Karpas-422 (cell line): ENCODE measurements around the gene NFE2L3. TPM values are rescaled to one million over a fixed set of nuclear protein-coding genes. Genes with fewer than 3 reads are reported as not detected.
"Not testable (repeated sequence)": the region's sequence is repeated elsewhere in the genome, so short reads cannot be mapped to it uniquely, and the experiment has no call there.

Experiments used
- DNase-seq: peaks from one replicate; pipeline ENCODE4 v3.0.0-alpha.2; 2015
- H2AFZ ChIP-seq: fragments of 200-600 bp; sonication (generic); 2 replicates; pipeline ENCODE4 v1.6.1; 2014; ENCODE audit warnings: antibody characterized with exemption, low read length, mixed read lengths
- H3K27ac ChIP-seq: fragments of 200-600 bp; sonication (generic); 2 replicates; pipeline ENCODE4 v1.5.1; 2014; ENCODE audit warnings: mild to moderate bottlenecking, low read length, moderate library complexity
- H3K27me3 ChIP-seq: fragments of 200-600 bp; sonication (generic); 2 replicates; pipeline ENCODE4 v1.6.1; 2014; ENCODE audit warnings: low read length, mixed read lengths
- H3K36me3 ChIP-seq: fragments of 200-600 bp; sonication (generic); 2 replicates; pipeline ENCODE4 v1.6.1; 2014; ENCODE audit warnings: low read length, mixed read lengths; ENCODE audit not compliant: insufficient read depth
- H3K4me1 ChIP-seq: fragments of 200-600 bp; sonication (generic); 2 replicates; pipeline ENCODE4 v1.6.1; 2014; ENCODE audit warnings: mild to moderate bottlenecking, low read length, mixed read lengths
- H3K4me2 ChIP-seq: fragments of 200-600 bp; sonication (generic); 2 replicates; pipeline ENCODE4 v1.6.1; 2014; ENCODE audit warnings: low read length, low read depth, mild to moderate bottlenecking; ENCODE audit not compliant: poor library complexity, severe bottlenecking
- H3K4me3 ChIP-seq: fragments of 200-600 bp; sonication (generic); 2 replicates; pipeline ENCODE4 v1.5.1; 2014; ENCODE audit warnings: mild to moderate bottlenecking, antibody characterized with exemption, low read length, mixed read lengths
- H3K79me2 ChIP-seq: fragments of 200-600 bp; sonication (generic); 2 replicates; pipeline ENCODE4 v1.6.1; 2014; ENCODE audit warnings: mild to moderate bottlenecking, low read length, mixed read lengths
- H3K9ac ChIP-seq: fragments of 200-600 bp; sonication (generic); 2 replicates; pipeline ENCODE4 v1.6.0; 2014; ENCODE audit warnings: low read length
- H3K9me2 ChIP-seq: fragments of 200-600 bp; sonication (generic), shearing (Covaris generic); replicated peaks from 2 replicates; pipeline ENCODE4 v1.6.0; 2014; ENCODE audit warnings: mild to moderate bottlenecking, low read length, moderate library complexity; ENCODE audit not compliant: insufficient read depth
- H3K9me3 ChIP-seq: fragments of 300-700, 200-600 bp; sonication (generic); 2 replicates; pipeline ENCODE4 v1.6.1; 2014; ENCODE audit warnings: low read length, mixed read lengths
- H4K20me1 ChIP-seq: fragments of 200-600 bp; sonication (generic); 2 replicates; pipeline ENCODE4 v1.6.1; 2014; ENCODE audit warnings: mild to moderate bottlenecking, antibody characterized with exemption, low read length, low read depth; ENCODE audit not compliant: insufficient read depth
- total RNA-seq: library from RNA; depleted of rRNA; stranded (reverse); fragments of >200 nt; shearing (Covaris generic); gene quantifications from 2 replicates; pipeline ENCODE4 v1.2.3, GENCODE V29; 2014; ENCODE audit warnings: low replicate concordance

The NFE2L3 gene
- total RNA-seq, 1 experiment from 2014 or later, result not detected

GRCh38 chr7:26157520-26158105 is 5.6 kb downstream of the NFE2L3 start:
- no peaks in the 10 kb centered on the region for H3K27me3 ChIP-seq
- no peak overlapping the region for H3K27ac ChIP-seq
- H3K4me3 ChIP-seq, result no peak overlapping the region
- H3K79me2 ChIP-seq, result no peaks in the 10 kb centered on the region
- H3K9me3 ChIP-seq, result no peaks in the 10 kb centered on the region
- H3K36me3 ChIP-seq, result no peaks in the 10 kb centered on the region
- H3K9ac ChIP-seq, result no peak overlapping the region
- H3K4me1 ChIP-seq, result no peaks in the 10 kb centered on the region
- no peak overlapping the region for H3K4me2 ChIP-seq
- H2AFZ ChIP-seq, result no peak overlapping the region
- H3K9me2 ChIP-seq, result no peaks in the 10 kb centered on the region
- no peak for DNase-seq
- H4K20me1 ChIP-seq, result no peaks in the 10 kb centered on the region

GRCh38 chr7:26159243-26159642 is 7.2 kb downstream of the NFE2L3 start:
- no peak for DNase-seq
- H3K4me3 ChIP-seq, result no peak overlapping the region
- H4K20me1 ChIP-seq, result no peaks in the 10 kb centered on the region
- no peaks in the 10 kb centered on the region for H3K9me3 ChIP-seq
- H3K9me2 ChIP-seq, result no peaks in the 10 kb centered on the region
- H3K27me3 ChIP-seq, result no peaks in the 10 kb centered on the region
- no peak overlapping the region for H3K9ac ChIP-seq
- H3K4me2 ChIP-seq, result no peak overlapping the region
- H3K36me3 ChIP-seq, result no peaks in the 10 kb centered on the region
- H2AFZ ChIP-seq, result no peak overlapping the region
- no peaks in the 10 kb centered on the region for H3K79me2 ChIP-seq
- H3K4me1 ChIP-seq, result no peaks in the 10 kb centered on the region
- H3K27ac ChIP-seq, result no peak overlapping the region

GRCh38 chr7:26160896-26161295 is 8.9 kb downstream of the NFE2L3 start:
- H3K4me2 ChIP-seq, result no peak overlapping the region
- H3K36me3 ChIP-seq, result no peaks in the 10 kb centered on the region
- no peaks in the 10 kb centered on the region for H4K20me1 ChIP-seq
- H3K27ac ChIP-seq, result no peak overlapping the region
- H3K79me2 ChIP-seq, result no peaks in the 10 kb centered on the region
- H3K9me2 ChIP-seq, result no peaks in the 10 kb centered on the region
- no peaks in the 10 kb centered on the region for H3K9me3 ChIP-seq
- H3K4me3 ChIP-seq, result no peak overlapping the region
- DNase-seq, result no peak
- no peak overlapping the region for H2AFZ ChIP-seq
- no peak overlapping the region for H3K9ac ChIP-seq
- H3K4me1 ChIP-seq, result no peaks in the 10 kb centered on the region
- H3K27me3 ChIP-seq, result no peaks in the 10 kb centered on the region

- Histone ChIP-seq H3K27me3 (no peaks in the 10 kb centered on the region), H3K9ac (no peak overlapping the region), H2AFZ (no peak overlapping the region), H3K27ac (no peak overlapping the region), H3K4me2 (no peak overlapping the region), H3K4me3 (no peak overlapping the region), H3K4me1 (no peaks in the 10 kb centered on the region), H3K79me2 (no peaks in the 10 kb centered on the region), H3K9me3 (no peaks in the 10 kb centered on the region), H3K36me3 (no peaks in the 10 kb centered on the region), H4K20me1 (no peaks in the 10 kb centered on the region), H3K9me2 (no peaks in the 10 kb centered on the region)
- DNase-seq, result no peak
These were observed 10.4 kb downstream of the NFE2L3 start for GRCh38 chr7:26162431-26162830.

- not testable (repeated sequence) for H3K4me3 ChIP-seq, H4K20me1 ChIP-seq, H3K9me3 ChIP-seq, H3K4me2 ChIP-seq, H3K4me1 ChIP-seq, H3K27me3 ChIP-seq, H3K9me2 ChIP-seq, DNase-seq, H2AFZ ChIP-seq, H3K79me2 ChIP-seq, H3K27ac ChIP-seq, H3K9ac ChIP-seq, H3K36me3 ChIP-seq
These were observed 11.8 kb downstream of the NFE2L3 start for GRCh38 chr7:26163804-26164203.

- Histone ChIP-seq H3K79me2 (no peaks in the 10 kb centered on the region), H3K9me2 (no peaks in the 10 kb centered on the region), H3K4me2 (no peak overlapping the region), H4K20me1 (no peaks in the 10 kb centered on the region), H3K27ac (no peak overlapping the region), H3K9ac (no peak overlapping the region), H3K36me3 (no peaks in the 10 kb centered on the region), H3K9me3 (no peaks in the 10 kb centered on the region), H3K4me1 (no peaks in the 10 kb centered on the region), H2AFZ (no peak overlapping the region), H3K4me3 (no peak overlapping the region), H3K27me3 (no peaks in the 10 kb centered on the region)
- no peak for DNase-seq
These were observed 14.1 kb downstream of the NFE2L3 start for GRCh38 chr7:26165950-26166683.

GRCh38 chr7:26166684-26167266 is 14.8 kb downstream of the NFE2L3 start:
- Histone ChIP-seq H3K4me2 (no peak overlapping the region), H3K27ac (no peak overlapping the region)
- no peak for DNase-seq

GRCh38 chr7:26167303-26167934 is 15.4 kb downstream of the NFE2L3 start:
- Histone ChIP-seq H3K9me2 (no peaks in the 10 kb centered on the region), H3K36me3 (no peaks in the 10 kb centered on the region), H3K4me2 (no peak overlapping the region), H3K27me3 (no peaks in the 10 kb centered on the region), H4K20me1 (no peaks in the 10 kb centered on the region), H3K9ac (no peak overlapping the region), H2AFZ (no peak overlapping the region), H3K9me3 (no peaks in the 10 kb centered on the region), H3K27ac (no peak overlapping the region), H3K79me2 (no peaks in the 10 kb centered on the region), H3K4me1 (no peaks in the 10 kb centered on the region), H3K4me3 (no peak overlapping the region)
- DNase-seq, result no peak

More at GRCh38 chr7:26166684-26167266, 14.8 kb downstream of the NFE2L3 start:
- no peak overlapping the region for H2AFZ ChIP-seq
- H3K4me1 ChIP-seq, result no peaks in the 10 kb centered on the region
- H3K27me3 ChIP-seq, result no peaks in the 10 kb centered on the region
- H3K9me2 ChIP-seq, result no peaks in the 10 kb centered on the region
- H3K9ac ChIP-seq, result no peak overlapping the region
- no peaks in the 10 kb centered on the region for H4K20me1 ChIP-seq
- H3K79me2 ChIP-seq, result no peaks in the 10 kb centered on the region
- no peaks in the 10 kb centered on the region for H3K36me3 ChIP-seq
- no peak overlapping the region for H3K4me3 ChIP-seq
- no peaks in the 10 kb centered on the region for H3K9me3 ChIP-seq
